Uterus (tissue), 2 donors: ENCODE data around the gene HDAC4.

Source experiments
- CTCF ChIP-seq, 4 experiments: fragments of 200-600 bp in 2 of 4; fragments of 450-650 bp in 2 of 4; sonication (generic) in 2 of 4; IDR thresholded peaks; one replicate each; pipeline ENCODE4 v1.5.1; 2016 to 2019; ENCODE audit warnings: antibody characterized with exemption in 4 of 4, mild to moderate bottlenecking in 2 of 4, moderate library complexity in 1 of 4
- POLR2A ChIP-seq, 2 donors: fragments of 450-650 bp; IDR thresholded peaks; one replicate each; pipeline ENCODE4 v1.6.1; 2016; ENCODE audit warnings: antibody characterized with exemption in 2 of 2, mild to moderate bottlenecking in 1 of 2, moderate library complexity in 1 of 2

GRCh38 chr2:239220341-239220740 lies 180.5 kb downstream of the HDAC4 start:
- no peak for TF ChIP-seq CTCF (IDR thresholded peaks at IDR 0.05)
- TF ChIP-seq POLR2A (IDR thresholded peaks at IDR 0.05): no peak
